ENCODE data around the gene ANXA1. TPM values are rescaled to one million over a fixed set of nuclear protein-coding genes. Genes with fewer than 3 reads are reported as not detected.

The ANXA1 gene
- total and polyA plus RNA-seq, 10 of the 15 experiments (the other 5 are each of a cell fraction or from before 2014, with no cell fraction given): 6.6 to 30.1 (median 12.6) TPM

Other genes with a start within 250 kb of the ANXA1 start
- gene ALDH1A1, start 198.8 kb upstream of the ANXA1 start, total RNA-seq (2014; rRNA removed): not detected in 2 replicates
- gene ALDH1A1, start 198.8 kb upstream of the ANXA1 start, total RNA-seq (2014; rRNA removed; fragmentation: Illumina TruSeq; extraction: Trizol): not detected in 2 replicates
- 0.21 and 0.54 TPM in 2 replicates for gene ALDH1A1, start 198.8 kb upstream of the ANXA1 start, total RNA-seq (2021)
- not detected in 2 replicates for gene ALDH1A1, start 198.8 kb upstream of the ANXA1 start, polyA plus RNA-seq (2011; rRNA removed)
- not detected in 2 replicates for gene ALDH1A1, start 198.8 kb upstream of the ANXA1 start, polyA plus RNA-seq (2014; fragmentation: Illumina TruSeq; extraction: Trizol)
- gene ALDH1A1, start 198.8 kb upstream of the ANXA1 start, polyA plus RNA-seq (2014; fragmentation: Nextera tagmentation; extraction: Ambion mirVana): under 1 TPM in 1 of 2 experiments, not detected in 1; 0.03 TPM
- gene ALDH1A1, start 198.8 kb upstream of the ANXA1 start, polyA plus RNA-seq (2014; rRNA removed): not detected in 2 replicates
- not detected for gene ALDH1A1, start 198.8 kb upstream of the ANXA1 start, polyA plus RNA-seq (2016; fragmentation: Nextera tagmentation; extraction: Ambion mirVana)

Data from GM12878 (cell line).